Esophagus muscularis mucosa (tissue), 4 donors: ENCODE results near the gene CCM2.

Source experiments
- EP300 ChIP-seq: sonication (generic); formaldehyde crosslinking; IDR thresholded peaks from one replicate; pipeline ENCODE4 v1.6.1; 2017; ENCODE audit warnings: antibody characterized with exemption
- POLR2A ChIP-seq: fragments of 450-650 bp; IDR thresholded peaks from one replicate; pipeline ENCODE4 v1.6.1; 2017; ENCODE audit warnings: antibody characterized with exemption, moderate library complexity, mild to moderate bottlenecking, low read depth
- POLR2AphosphoS5 ChIP-seq, 2 donors: sonication (generic); formaldehyde crosslinking; IDR thresholded peaks; one replicate each; pipeline ENCODE4 v1.6.1; 2017; ENCODE audit warnings: antibody characterized with exemption in 2 of 2
- TF ChIP-seq, protein P1 (sequence below), 3 experiments: fragments of 200-600 bp in 2 of 3; fragments of 450-650 bp in 1 of 3; sonication (generic) in 2 of 3; IDR thresholded peaks; one replicate each; pipeline ENCODE4 v1.5.1; 2017 to 2019; ENCODE audit warnings: antibody characterized with exemption in 3 of 3, mild to moderate bottlenecking in 2 of 3, moderate library complexity in 1 of 3

DNA sequence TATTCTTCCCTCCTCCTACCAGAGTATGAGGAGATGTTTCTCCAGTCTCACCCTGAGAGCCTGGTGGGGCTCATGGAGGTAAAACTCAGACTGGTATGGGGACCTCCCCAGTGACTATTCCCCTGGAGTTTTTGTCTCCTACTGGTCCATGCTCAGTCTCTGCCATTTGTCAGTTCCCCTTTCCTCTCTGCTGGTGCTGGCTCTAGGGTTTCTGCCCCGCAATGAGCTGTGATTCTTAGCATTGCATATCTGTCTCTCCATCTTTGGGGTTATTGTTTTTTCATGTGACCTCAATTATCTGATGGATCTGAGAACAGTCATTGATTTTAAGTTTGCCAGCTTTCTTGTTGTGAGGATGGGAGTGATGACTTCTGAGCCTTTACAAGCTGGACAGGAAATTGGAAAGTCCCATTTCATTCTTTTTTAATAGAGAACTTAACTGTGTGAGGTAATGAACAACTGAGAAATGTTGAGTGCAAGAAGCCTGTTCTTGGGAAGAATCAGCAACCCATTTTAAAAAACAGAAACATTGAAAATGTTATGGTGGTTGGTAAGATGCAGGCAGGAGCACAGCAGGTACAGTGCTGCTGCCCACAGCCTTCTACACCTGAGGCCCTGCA is 61.9 kb downstream of the CCM2 start:
- TF ChIP-seq, protein P1, sequence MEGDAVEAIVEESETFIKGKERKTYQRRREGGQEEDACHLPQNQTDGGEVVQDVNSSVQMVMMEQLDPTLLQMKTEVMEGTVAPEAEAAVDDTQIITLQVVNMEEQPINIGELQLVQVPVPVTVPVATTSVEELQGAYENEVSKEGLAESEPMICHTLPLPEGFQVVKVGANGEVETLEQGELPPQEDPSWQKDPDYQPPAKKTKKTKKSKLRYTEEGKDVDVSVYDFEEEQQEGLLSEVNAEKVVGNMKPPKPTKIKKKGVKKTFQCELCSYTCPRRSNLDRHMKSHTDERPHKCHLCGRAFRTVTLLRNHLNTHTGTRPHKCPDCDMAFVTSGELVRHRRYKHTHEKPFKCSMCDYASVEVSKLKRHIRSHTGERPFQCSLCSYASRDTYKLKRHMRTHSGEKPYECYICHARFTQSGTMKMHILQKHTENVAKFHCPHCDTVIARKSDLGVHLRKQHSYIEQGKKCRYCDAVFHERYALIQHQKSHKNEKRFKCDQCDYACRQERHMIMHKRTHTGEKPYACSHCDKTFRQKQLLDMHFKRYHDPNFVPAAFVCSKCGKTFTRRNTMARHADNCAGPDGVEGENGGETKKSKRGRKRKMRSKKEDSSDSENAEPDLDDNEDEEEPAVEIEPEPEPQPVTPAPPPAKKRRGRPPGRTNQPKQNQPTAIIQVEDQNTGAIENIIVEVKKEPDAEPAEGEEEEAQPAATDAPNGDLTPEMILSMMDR (IDR thresholded peaks at IDR 0.05) = no peak
- TF ChIP-seq POLR2A = no peak
- no peak for TF ChIP-seq EP300
- TF ChIP-seq POLR2AphosphoS5 (IDR thresholded peaks at IDR 0.05) = no peak
